Fibroblast of the aortic adventitia (primary cell): ENCODE data around the gene RNF39. TPM values are rescaled to one million over a fixed set of nuclear protein-coding genes. Genes with fewer than 3 reads are reported as not detected.

Source experiments
- DNase-seq: peaks from one replicate; pipeline ENCODE4 v3.0.0-alpha.2; 2010; ENCODE audit warnings: low read depth
- H3K4me3 ChIP-seq: 2 replicates; pipeline ENCODE4 v1.5.1; 2011; ENCODE audit warnings: low read depth, mild to moderate bottlenecking, control low read depth, low read length, moderate library complexity
- total RNA-seq: library from RNA; depleted of rRNA; stranded (reverse); fragments of >200 nt; gene quantifications from 2 replicates; pipeline ENCODE4 v1.2.3, GENCODE V29; 2012; ENCODE audit warnings: low replicate concordance
- TF ChIP-seq, protein P1 (sequence below): IDR thresholded peaks from 2 replicates; pipeline ENCODE4 v1.5.1; 2011; ENCODE audit warnings: mild to moderate bottlenecking, low read length, control low read depth, inconsistent platforms; ENCODE audit not compliant: insufficient read depth

RNF39 gene
- total RNA-seq, 1 donor: not detected

DNA sequence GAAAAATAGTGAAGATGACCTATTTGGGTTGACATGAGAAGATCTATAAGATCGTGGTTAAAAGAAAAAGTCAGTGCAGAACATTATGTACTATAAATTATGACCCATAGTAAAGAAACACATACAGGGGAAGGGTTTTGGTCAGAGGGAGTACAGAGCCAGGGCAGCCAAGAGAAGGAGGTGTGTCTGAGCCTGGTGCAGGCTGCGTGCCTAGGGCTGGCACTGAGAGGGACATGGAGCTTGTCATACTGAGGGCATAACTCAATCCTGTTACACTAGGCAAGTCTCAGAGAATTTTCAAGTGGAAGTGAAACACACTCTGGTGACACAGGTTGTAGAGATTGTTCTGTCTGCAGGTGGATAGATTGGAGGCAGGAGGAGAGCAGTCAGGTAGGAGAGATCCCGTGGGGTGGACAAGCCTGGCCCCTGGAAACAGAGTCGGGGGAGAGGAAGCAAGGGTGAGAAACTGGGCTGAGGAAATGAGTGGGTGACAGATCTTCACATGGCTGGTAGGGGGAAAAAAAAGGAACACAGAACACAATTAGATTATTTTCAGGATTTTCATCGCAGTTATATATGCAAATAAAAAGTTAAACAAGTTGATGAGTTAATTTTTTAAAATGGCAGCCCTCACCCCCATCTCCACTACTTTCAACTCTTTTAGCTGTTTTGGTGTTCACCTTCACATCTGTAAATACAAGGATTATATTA, 18.5 kb upstream of the RNF39 start:
- no peak overlapping the region for H3K4me3 ChIP-seq
- DNase-seq: no peak
- TF ChIP-seq, protein P1, sequence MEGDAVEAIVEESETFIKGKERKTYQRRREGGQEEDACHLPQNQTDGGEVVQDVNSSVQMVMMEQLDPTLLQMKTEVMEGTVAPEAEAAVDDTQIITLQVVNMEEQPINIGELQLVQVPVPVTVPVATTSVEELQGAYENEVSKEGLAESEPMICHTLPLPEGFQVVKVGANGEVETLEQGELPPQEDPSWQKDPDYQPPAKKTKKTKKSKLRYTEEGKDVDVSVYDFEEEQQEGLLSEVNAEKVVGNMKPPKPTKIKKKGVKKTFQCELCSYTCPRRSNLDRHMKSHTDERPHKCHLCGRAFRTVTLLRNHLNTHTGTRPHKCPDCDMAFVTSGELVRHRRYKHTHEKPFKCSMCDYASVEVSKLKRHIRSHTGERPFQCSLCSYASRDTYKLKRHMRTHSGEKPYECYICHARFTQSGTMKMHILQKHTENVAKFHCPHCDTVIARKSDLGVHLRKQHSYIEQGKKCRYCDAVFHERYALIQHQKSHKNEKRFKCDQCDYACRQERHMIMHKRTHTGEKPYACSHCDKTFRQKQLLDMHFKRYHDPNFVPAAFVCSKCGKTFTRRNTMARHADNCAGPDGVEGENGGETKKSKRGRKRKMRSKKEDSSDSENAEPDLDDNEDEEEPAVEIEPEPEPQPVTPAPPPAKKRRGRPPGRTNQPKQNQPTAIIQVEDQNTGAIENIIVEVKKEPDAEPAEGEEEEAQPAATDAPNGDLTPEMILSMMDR: no peak

DNA sequence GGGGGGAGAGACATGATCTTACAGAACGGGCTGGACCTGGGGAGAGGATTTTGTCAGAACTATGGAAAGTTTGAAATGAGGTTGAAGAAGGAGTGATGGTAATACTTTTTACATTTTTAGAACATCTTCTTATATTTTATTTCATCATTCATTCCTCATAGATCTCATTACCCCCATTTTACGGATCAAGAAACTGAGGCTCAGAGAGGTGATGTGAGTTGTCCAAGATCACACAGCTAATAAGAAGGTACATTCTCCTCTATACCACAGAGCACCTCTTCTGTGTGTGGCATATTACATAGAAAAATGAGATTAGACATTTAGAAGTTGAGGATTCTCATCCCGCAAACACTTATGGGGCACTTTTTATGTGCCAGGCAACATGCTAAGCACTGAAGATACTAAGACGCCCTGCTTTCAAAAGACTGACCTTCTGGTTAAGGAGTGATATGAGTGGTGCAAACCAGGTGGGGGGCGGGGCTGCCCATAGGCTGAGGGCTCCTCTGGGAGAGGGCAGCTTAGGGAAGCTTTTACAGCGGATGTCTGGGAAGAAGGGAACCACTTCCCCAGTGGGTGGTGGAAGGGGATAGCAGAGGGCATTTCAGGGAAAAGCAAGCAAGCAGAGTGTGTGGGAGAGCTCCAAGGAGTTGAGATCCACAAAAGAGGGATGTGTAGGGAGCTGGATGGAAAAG, 17.4 kb upstream of the RNF39 start:
- TF ChIP-seq, protein P1: no peak
- no peak overlapping the region for H3K4me3 ChIP-seq
- no peak for DNase-seq

DNA sequence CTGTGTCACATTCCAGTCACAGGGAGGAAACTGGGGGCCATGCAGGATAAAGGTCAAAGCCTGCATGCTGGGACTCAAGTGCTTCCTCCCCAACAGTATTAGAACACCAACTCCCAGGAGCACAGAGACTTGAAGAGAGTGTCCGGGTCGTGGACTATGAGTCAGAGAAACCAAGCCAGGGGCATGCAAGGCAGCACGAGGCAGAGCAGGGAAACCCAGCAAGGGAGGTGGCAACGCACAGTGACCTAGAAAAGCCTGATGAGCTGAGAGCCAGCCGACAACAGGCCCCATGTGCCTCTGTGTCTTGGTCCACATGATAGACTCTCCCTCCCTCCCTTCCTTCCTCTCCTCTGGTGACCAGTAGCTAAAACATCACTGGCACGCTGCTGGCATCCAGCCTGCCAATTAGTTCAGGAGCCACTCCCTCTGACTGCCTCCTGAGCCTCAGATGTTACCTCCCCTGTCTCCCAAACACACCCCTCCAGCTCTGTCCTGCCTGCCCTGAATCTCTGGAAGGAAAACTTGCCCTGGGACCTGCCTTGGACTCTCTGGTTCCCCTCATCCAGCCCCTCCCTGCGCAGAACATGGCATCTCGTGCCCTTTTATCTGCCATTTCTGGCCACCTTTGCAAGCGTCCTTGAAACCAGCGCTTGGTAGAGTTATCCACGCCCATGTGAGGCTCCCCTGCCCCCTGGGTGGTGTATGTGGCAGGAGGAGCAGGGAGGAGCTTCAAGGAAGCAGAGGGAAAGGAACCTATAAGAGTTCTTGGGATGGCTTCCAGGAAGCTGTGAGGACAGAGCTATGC, 16.2 kb upstream of the RNF39 start:
- DNase-seq: peak; percentile 63
- TF ChIP-seq, protein P1: no peak
- no peak overlapping the region for H3K4me3 ChIP-seq

DNA sequence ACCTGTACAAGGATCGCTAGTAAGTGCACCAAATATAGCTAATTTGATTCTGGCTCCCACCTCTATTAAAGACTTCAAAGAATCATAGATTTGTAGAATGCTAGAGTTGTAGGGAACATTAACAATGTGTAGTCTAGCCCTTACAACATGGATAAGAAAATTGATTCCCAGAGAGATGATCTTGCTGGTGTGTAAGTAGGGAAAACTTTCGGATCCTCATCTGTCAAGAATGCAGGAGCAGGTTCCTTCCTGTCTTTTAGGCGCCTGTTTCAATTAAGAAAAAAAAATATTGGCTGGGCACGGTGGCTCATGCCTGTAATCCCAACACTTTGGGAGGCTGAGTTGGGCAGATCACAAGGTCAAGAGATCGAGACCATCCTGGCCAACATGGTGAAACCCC, 12.3 kb upstream of the RNF39 start:
- no peak for DNase-seq
- TF ChIP-seq, protein P1: no peak
- no peak overlapping the region for H3K4me3 ChIP-seq

DNA sequence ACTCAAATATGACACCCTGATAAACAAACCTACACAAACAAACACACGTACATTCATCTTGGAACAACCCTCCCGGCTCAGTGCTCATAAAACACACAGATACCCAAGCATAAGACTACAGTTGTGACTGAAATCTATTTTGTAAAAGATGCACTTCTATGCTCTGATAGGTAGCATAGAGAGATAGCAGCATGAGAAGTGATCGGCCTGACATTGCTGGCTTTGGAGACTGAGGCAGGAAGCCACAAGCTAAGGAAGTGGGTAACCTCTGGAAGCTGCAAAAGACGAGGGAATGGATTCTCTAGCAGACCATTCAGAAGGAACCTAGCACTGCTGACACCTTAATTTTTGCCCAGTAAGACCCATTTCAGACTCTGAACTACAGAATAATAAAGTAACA, 1.6 kb upstream of the RNF39 start:
- DNase-seq: no peak
- no peak overlapping the region for H3K4me3 ChIP-seq
- TF ChIP-seq, protein P1: no peak

DNA sequence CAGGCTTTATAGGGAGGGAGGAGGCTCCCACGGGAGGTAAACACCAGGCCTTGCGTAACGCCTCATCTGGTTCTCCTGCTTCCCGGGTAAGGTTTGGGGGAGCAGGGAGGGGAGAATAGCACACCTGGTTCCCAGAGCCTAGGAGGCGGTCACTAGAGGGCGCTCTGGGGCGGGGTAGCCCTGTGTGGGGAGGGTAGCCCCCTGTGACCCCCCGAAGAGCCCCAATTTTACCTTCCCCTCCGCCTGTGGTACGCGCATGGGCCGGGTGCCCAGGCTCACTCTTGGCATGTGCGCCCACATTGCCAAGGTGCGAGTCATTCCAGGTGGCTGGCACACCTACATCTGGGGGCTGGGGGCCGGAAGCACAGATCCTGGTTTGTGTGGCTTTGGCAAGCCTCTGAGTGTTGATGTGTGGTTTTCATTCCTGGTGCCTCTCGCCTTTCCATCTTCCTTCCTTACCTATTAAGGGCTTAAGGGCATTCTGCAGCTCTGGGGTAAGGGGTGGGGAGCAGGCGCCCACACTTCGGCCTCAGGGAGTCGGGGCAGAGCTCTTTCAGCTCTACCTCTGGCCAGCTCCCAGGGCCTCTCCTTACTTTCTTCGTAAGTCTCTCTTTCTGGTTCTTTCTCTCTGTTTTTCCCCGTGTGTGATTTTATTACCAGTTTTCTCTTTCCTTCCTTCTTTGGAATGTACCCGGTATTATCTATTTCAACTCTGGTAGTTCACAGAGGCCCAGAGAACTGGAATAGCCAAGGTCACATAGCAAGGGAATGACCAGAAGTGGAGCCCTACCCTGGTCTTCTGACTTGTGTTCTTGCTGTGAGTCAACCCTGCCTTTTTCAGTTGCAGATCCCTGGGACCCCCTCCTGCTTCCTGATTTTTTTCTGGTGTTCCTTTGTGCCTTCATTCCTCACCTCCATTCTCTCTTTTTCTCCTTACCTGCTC, 492 bp upstream of the RNF39 start:
- TF ChIP-seq, protein P1: peak; percentile 25
- no peak for DNase-seq
- no peak overlapping the region for H3K4me3 ChIP-seq
